Stimulated activated CD8-positive, alpha-beta memory T cell treated with anti-CD3 and anti-CD28 coated beads, Interleukin-2, amount 100 ng/mL, for 1 hour (primary cell): Measurements from ENCODE around the gene INPP5A.

Experiments used
- DNase-seq, 2 donors: peaks; one replicate each; pipeline ENCODE4 v3.0.0-alpha.2; 2020; ENCODE audit warnings: low read depth in 2 of 2

Gene INPP5A

DNA sequence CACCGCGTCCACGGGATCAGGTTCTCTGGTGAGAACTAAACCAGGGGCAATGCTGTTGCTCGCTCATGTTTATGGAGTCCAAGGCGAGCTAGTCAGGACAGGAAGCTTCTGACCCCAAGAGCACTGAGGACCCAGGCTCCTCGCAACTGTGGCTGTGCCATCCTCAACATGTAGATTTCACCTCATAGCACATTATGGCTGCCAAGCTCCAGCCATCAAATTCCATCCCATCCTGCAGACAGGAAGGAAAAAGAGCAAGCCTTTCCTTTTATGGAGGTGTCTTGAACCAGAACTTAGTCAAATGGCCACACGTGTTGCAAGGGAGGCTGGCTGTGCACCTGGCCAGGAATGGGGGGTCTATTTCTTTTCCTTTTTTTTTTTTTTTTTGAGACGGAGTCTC, 264.5 kb downstream of the INPP5A start:
- DNase-seq = no peak

GRCh38 chr10:132802694-132803320, 265.2 kb downstream of the INPP5A start:
- no peak for DNase-seq

GRCh38 chr10:132803416-132804210, 266.0 kb downstream of the INPP5A start:
- no peak for DNase-seq

GRCh38 chr10:132804287-132804686, 266.7 kb downstream of the INPP5A start:
- no peak for DNase-seq

- DNase-seq = no peak
Measured at GRCh38 chr10:132804785-132805426, 267.3 kb downstream of the INPP5A start.

DNA sequence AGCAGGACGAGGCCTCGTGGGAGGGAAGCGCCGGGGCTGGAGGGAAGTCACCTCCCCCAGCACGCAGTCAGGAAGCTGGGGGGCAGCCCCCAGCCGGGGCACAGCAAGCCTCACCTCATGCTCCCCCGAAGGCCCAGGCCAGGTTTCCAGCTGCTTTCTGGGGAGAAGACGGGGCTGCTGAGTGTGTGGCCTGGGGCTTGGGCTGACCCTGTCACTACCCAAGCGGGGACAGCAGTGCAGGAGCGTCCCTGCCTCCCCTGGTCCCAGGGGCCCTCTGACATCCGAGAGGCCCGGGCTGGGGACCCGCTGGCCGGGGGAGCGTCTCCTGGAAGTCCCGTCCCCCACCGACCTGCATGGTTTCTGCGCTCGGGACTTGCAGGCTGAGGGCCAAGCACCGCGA, 268.0 kb downstream of the INPP5A start:
- DNase-seq = no peak

GRCh38 chr10:132806110-132806509, 268.5 kb downstream of the INPP5A start:
- DNase-seq = no peak

GRCh38 chr10:132806561-132807003, 269.0 kb downstream of the INPP5A start:
- no peak for DNase-seq

DNA sequence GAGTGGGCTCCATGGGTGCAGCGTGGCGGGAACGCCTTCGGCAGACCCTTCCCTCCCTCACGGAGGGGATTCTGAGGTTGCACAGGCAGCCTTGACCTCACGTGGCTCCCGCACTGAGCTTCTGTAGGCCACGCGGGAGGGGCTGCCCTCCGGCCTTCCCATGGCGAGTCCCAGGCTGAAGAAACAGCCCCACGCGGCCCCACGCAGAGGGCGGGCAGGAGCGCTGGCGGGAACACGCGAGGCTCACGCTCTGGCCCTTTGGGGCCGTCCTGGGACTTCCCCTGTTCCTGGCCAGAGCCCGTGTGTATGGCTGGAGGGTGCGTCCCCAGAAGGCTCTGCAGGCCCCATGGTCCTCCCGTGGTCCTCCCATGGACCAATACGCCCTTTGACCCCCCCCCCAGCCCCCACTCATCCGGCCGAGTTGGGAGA, 270.0 kb downstream of the INPP5A start:
- no peak for DNase-seq

DNA sequence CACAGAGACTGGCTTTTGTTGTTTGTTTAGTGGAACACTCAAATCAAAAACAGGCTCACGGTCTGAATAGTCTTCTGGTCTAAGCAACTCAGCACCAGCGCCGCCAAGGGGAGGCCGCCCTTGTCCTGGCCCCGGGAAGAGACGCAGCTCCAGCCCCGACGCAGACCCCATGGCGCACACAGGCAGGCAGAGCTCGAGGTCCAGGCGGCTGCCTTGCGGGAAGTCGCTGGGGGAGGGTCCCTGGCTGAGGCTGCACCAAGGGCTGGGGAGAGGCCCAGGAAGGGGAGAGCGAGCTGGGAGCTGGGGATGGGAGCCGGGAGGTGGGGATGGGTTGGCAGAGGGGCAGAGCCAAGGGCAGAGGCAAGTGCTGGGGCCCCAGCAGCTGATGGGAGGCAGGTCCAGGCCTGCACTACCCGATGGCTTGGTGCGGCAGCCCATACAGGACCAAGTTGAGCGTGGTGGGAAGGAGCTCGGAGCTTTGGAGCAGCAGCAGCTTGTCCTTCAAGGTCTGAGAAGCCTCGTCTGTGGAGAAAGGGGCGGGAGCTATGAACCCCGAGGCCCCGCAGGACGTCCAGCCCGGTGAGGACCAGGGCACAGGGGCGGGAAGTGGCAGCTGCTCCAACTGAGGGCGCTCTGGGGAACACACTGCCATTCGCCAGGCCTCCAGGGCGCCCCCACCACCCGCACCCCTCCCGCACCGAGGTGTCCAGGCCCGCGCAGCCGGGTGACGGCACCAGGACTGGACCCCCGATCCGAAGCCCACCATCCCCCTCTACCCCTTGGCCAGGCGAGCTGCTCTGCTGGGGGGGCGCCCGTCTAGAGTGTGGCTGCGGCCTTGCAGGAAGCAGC, 271.0 kb downstream of the INPP5A start:
- no peak for DNase-seq

DNA sequence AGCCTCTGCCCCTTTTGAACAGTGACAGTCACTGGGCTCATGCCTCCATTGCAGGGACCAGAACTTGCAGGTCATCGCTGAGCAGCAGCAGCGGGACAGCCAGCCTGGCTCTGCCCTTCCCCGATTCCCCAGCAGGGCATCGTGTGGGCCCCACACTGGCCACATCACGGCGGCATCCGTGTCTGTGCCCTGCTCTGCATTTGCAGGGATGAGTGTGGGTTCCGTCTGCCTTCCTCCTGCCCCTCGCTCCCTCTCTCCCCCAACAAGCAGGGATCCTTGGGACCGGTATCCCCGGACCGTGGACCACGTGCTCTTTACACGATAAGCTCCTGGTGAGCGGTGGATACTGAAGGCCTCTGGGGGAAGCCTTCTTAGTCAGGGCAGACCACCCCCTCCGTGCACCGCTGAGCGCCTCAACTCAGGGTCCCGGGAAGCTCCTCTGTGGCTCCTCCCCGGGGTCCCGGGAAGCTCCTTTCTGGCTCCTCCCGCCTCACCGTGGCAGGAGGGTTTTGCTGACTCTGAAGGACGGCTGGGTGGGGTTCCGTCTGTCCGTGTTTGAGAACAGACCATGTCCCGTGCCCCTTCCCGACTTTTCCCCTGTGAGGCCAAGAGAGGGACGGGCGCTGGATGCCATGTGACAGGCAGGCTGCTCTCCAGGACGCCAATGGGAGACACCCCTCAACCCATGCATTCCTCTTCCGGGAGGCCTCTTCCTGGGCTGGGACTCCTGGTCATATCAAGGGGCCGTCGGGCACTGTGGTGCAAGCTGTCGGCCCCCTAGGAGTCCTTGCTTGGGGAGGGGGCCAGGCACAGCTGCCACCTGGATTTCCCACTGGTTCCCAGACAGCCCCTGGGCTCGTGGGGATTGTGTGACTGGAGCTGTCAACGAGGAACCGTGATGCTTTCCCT, 271.9 kb downstream of the INPP5A start:
- no peak for DNase-seq

DNA sequence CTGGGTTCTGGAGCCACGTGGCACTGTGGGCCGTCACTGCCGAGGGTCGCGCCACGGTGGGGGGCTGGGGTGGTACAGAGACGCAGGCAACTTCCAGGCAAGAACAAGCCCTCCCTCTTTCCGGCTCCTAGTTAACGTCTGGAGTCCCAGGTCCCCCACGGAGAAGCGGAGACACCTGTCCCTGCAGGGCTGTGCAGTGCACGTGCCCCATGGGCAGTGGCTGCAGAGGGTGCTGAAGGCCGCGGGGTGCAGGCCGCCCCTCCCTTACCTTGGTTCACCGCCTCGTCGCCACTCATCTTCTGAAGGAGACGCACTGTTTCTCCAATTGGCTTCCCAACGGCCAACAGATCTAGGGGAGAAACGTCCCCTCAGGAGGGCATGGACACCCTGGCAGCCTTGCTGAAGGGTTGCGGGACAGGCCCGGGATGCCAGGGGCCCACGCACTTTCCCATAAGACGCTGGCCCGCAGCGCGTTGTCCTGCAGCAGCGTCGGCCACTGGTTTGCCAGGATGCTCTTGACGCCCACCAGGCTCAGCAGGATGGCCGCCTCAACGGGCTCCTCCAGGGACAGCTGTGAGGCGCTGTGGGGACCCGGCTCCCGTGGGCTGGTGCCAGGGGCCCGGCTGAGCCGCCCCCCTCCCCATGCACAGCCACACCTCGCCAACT, 272.7 kb downstream of the INPP5A start:
- DNase-seq = no peak

DNA sequence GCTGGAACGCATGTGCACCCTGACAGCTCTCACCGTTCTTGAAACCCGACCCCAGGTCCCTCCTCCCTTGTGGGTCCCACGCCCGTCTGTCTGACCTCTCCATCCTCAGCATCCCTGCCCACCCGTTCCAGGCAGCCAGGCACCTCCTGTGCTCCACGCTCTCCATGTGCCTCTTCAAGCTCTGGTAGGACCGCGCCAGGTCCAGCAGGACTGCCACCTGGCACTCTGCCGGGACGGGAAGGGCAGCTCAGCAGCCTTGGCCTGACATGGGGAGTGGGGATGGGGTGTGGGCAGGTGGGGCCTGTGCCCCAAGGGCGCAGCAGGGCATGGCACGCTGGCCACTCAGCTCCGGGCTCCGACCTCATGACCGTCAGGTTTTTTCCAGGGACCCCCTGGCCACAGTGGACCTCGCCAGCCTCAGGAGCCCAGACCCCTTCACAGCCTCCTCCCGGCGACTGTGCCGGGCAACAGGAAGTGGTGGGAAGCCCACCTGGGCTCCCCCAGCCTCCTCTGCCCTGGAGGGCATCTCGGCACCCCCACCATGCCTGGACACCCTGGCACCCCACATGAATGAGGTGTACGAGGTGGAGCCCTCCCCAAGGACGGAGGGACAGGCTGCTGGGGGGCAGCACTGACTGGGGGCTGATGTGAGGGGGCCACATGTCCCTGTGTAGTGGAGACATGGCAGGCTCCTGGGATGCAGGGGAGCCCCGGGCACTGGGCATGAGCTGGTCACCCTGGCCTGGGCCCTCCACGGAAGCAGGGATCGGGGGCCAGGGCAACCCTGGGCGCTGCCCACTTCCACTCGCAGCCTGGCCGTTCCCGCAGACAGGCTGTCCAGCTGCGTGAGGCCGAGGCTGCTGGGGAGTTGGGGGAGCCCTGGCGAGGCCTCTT, 273.5 kb downstream of the INPP5A start:
- DNase-seq = no peak

DNA sequence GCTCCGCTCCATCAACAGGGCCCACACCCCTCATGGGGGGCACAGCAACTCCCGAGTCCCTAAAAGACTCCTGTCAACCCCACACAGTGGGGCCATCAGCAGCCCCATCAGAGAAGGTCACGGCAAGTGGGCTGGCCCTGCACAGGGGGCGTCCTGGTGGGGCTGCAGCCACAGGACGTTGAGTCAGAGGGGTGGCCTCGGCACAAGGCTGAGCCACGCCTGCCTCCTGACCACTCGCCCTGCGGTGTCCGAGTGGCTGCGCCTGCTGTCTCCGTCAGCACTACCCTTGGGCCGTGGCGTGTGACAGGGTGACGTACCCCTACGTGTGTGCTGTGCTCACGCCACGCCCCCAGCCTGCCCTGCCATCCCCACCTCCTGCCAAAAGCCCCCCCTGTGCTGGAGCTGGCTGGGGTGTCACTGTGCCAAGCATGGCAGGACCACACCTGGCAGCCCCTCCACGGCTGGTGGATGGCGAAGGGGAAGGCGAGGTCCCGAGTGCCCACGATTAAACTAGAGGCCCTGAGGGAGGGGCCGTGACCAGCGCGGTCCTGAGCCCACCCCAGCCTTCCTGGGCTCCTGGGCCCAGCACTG, 274.4 kb downstream of the INPP5A start:
- no peak for DNase-seq

DNA sequence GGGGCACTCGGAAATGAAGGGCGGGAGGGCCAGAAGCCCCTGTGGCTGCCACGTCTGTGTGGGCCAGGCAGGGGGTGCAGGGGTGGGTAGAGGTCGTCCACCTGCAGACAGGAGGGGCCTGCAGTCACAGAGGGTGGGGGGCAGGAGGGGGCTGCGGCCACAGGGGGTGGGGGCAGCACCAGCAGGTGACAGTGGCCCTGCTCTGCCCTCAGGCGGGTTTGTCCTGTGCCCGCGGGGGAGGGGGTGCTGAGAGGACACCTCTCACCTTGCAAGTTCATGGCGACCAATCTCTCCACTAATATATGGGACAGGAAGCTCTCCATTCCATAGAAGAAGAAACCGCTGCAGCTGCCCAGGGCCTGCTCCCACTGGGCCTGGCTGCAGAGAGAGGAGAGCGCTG, 274.9 kb downstream of the INPP5A start:
- DNase-seq = no peak

GRCh38 chr10:132813001-132813401, 275.4 kb downstream of the INPP5A start:
- no peak for DNase-seq

DNA sequence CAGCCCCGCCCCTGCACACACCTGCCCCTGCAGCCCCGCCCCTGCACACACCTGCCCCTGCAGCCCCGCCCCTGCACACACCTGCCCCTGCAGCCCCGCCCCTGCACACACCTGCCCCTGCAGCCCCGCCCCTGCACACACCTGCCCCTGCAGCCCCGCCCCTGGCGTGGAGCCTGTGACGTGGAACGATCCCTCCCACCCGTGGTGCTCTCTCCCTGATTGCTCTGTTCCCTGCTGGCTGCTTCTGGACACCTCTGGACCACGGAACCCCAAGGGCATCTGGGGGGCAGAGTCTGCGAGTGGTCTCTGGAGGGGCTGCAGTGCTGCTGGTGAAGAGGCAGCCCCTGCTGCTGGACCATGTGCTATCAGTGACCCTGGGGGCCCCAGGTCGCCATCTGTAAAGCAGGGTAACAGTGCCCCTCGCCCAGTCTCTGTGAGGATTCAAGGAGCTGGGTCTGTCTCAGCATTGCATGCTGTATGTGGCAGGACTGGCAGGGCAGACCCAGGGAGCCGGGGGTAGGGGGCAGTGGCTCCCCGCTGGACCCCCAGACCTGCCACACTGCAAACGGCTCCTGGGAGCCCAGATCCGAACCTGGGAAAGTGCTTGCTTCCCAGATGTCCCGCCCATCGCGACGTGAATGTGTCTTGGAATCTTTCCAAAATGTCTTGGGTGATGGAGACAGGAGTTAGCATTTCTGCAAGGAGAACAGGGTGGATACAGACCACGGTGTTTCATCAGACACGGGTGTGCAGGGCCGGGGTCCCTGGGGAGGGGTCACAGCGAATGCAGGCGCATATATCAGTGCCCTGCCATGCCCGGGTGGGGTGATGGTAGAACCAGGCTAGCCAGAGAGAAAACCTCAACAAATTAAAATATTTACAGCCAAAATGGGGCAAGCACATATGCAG, 276.2 kb downstream of the INPP5A start:
- DNase-seq = no peak

DNA sequence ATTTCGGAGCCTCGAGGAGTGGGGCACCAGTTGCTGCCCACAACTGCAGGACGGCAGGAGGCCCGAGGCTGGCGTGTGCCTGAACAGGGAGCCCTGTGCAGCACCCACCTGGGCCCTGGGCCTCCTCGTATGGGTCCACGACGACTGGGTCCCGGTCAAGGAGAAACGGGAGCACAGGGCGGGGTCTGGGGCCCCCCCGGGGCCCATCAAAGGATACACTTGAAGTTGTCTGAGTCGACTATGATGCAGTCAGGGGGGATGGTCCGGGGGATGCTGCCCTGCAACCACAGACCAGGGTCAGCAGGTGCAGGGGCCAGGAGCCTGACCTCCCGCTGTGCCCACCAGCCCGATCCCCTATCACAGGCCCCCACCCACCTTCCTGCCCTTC, 276.9 kb downstream of the INPP5A start:
- DNase-seq = no peak
